Testis (tissue), 3 donors: Measurements from ENCODE around the gene IPO4. TPM values are rescaled to one million over a fixed set of nuclear protein-coding genes. Genes with fewer than 3 reads are reported as not detected.

Experiments used
- DNase-seq: peaks from one replicate; pipeline ENCODE4 v3.0.0-alpha.2; 2019
- H3K27ac ChIP-seq, 2 donors: fragments of 200-600 bp; sonication (generic); one replicate each; pipeline ENCODE4 v1.5.1; 2019
- H3K27me3 ChIP-seq: fragments of 200-600 bp; sonication (generic); one replicate; pipeline ENCODE4 v1.5.1; 2019
- H3K36me3 ChIP-seq: fragments of 200-600 bp; sonication (generic); one replicate; pipeline ENCODE4 v1.5.1; 2017; ENCODE audit warnings: low read depth; ENCODE audit errors: missing control alignments
- H3K4me1 ChIP-seq: fragments of 200-600 bp; sonication (generic); one replicate; pipeline ENCODE4 v1.5.1; 2019
- H3K4me3 ChIP-seq, 2 donors: fragments of 200-600 bp; sonication (generic); one replicate each; pipeline ENCODE4 v1.5.1; 2017 to 2019
- H3K9me3 ChIP-seq: fragments of 200-600 bp; sonication (generic); one replicate; pipeline ENCODE4 v1.5.1; 2017
- POLR2A ChIP-seq: fragments of 450-650 bp; IDR thresholded peaks from one replicate; pipeline ENCODE4 v1.6.1; 2017; ENCODE audit warnings: antibody characterized with exemption, mild to moderate bottlenecking, moderate library complexity
- WGBS, 2 donors: methylation state at CpG; one replicate each; pipeline ENCODE4 v1.1.5; 2018; 5-methylcytosine and 5-hydroxymethylcytosine counted together
- intact Hi-C: fragments of 100-400 bp; cut with DNase I; formaldehyde crosslinking; loops from one replicate; pipeline ENCODE4 v1.15.1; 2023; ENCODE audit warnings: low total_unique reads
- polyA plus RNA-seq: library from polyadenylated mRNA; stranded (reverse); fragments of 350-450 nt; fragmentation: Illumina TruSeq; extraction: RNeasy Lipid Tissue Mini Kit (QIAGEN cat#74804); gene quantifications from one replicate; pipeline ENCODE4 v1.2.3, GENCODE V29; 2014; ENCODE audit warnings: low read depth, low replicate concordance; ENCODE audit not compliant: insufficient read depth
- total RNA-seq, 2 donors: library from RNA; depleted of rRNA; stranded (reverse); fragments of >200 nt; gene quantifications; one replicate each; pipeline ENCODE4 v1.2.3, GENCODE V29; 2016
- TF ChIP-seq, protein P1 (sequence below), 3 experiments: fragments of 450-650 bp in 2 of 3; fragments of 200-600 bp in 1 of 3; sonication (generic) in 1 of 3; IDR thresholded peaks; one replicate each; pipeline ENCODE4 v1.5.1; 2016 to 2019; ENCODE audit warnings: antibody characterized with exemption in 3 of 3, mild to moderate bottlenecking in 2 of 3, moderate library complexity in 1 of 3

Gene IPO4
- total and polyA plus RNA-seq, 3 donors from 2014 or later, result 85.9 to 156 (median 140) TPM

DNA sequence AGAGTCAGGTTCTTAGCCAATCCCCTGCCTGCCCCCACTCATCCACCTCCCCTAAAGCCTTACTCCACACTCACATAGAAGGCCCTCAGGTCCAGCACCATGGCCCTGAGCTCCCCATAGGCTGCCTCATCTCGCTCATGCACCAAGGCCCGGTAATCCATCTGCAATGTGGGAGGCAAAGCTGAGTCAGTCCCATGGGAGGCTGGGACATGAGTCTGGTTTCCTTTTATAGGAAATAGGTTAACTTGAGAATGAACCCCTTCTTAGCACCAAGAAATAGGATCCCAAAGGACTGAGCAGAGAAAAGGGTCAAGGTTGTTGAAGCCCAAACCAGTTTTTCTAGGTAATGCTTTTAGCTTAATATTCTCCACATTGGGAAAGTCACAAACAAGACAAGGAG, 45.1 kb downstream of the IPO4 start:
- intact Hi-C loops, result no loop called here
- Histone ChIP-seq H3K9me3 (no peaks in the 10 kb centered on the region), H3K27me3 (no peaks in the 10 kb centered on the region), H3K4me3 (no peak overlapping the region), H3K4me1 (peaks cover 24% of the 10 kb centered on the region), H3K36me3 (no peaks in the 10 kb centered on the region), H3K27ac (no peak overlapping the region)
- no peak for DNase-seq
- no peak for TF ChIP-seq POLR2A
- TF ChIP-seq, protein P1, sequence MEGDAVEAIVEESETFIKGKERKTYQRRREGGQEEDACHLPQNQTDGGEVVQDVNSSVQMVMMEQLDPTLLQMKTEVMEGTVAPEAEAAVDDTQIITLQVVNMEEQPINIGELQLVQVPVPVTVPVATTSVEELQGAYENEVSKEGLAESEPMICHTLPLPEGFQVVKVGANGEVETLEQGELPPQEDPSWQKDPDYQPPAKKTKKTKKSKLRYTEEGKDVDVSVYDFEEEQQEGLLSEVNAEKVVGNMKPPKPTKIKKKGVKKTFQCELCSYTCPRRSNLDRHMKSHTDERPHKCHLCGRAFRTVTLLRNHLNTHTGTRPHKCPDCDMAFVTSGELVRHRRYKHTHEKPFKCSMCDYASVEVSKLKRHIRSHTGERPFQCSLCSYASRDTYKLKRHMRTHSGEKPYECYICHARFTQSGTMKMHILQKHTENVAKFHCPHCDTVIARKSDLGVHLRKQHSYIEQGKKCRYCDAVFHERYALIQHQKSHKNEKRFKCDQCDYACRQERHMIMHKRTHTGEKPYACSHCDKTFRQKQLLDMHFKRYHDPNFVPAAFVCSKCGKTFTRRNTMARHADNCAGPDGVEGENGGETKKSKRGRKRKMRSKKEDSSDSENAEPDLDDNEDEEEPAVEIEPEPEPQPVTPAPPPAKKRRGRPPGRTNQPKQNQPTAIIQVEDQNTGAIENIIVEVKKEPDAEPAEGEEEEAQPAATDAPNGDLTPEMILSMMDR (IDR thresholded peaks at IDR 0.05), result no peak
- WGBS, 2 donors, result 76 to 85% methylated on average over 2 of the region's 2 CpGs

DNA sequence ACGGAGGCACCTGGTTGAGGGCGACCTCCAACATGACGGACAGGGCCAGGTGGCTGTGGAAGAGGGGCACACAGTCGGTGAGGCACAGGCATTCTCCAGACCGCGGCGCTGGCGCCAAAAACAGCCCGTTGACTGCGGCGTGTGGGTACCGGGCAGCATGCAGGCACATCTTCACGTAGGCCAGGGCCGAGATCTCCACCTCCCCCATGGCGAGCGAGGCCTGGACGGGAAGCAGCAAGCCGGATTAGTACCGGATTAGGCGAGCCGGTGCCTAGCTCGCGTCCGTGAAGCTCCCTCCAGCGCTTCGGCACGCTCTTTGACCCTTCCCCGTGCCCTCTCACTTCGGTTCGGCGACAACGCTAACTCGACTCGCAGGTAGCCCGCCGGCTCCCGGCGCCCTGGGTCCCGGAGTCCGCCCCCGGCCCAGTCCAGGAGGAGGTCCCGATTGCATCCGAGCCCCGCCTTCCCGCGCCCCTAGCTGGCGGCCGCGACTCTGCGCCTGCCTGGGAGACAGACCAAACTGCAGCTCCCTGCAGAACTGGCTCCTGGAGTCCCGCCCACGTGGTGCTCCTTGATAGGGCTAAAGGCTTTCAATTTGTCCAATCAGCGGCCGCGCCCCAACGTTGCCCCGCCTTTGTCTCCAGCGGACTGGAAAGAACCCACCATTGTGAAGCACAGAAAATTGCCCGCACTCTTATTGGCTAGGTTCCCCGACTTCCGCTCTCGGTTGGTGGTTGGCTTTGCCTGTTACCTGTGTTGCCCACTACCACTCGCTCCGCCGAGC, 47.3 kb downstream of the IPO4 start, which contains the start of gene EMC9:
Gene EMC9 (minus strand): TSS at position 495 of the 784 bp plus-strand sequence. CDS start 287 bp downstream, at position 208.
- peak within 1 kb of the TSS; percentile 89 to 93 for H3K27ac ChIP-seq
- peaks cover 26% of the 10 kb centered on the region for H3K4me1 ChIP-seq
- intact Hi-C loops, result no loop called here
- H3K9me3 ChIP-seq, result no peaks in the 10 kb centered on the region
- TF ChIP-seq, protein P1 (IDR thresholded peaks at IDR 0.05), result peak; percentile 23 to 73 (median 32)
- TF ChIP-seq POLR2A, result no peak
- H3K27me3 ChIP-seq, result no peaks in the 10 kb centered on the region
- H3K36me3 ChIP-seq, result no peaks in the 10 kb centered on the region
- DNase-seq, result peak; percentile 100
- H3K4me3 ChIP-seq, result peak within 1 kb of the TSS; percentile 84 to 87
- 0 to 1% methylated on average over 41 to 65 of the region's 65 CpGs for WGBS, 2 donors

DNA sequence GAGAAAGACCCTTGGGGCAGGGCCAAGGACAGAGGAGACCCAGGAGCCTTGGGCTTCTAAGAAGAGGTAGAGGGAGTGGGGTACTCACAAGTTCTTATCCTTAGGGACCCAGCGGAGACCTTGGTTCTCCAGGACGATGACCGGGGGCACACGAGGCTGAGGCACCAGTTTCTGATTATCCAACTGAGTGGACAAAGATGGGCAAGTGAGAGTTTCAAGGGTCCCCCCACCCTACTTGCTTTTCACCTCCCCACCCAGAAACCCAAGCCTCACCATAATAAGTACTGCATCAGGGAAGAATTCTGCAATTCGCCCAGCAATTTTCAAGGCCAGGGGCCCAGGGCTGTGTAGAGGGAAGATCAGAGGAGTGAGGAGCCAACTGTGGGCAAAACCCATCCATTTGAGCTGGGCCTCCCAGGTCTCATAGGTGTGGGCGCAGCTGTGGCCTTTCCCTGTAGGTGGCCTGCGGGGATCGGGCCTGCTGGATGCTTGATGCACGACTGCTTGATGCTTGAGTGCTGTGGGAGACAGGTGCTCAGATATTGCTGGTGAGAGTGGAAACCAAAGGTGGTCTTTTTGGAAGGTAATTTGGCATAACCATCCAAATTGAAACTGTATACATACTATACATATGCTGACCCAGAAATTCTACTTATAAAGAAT, 49.2 kb downstream of the IPO4 start:
- Histone ChIP-seq H3K4me1 (peaks cover 24% of the 10 kb centered on the region), H3K4me3 (no peak overlapping the region), H3K9me3 (no peaks in the 10 kb centered on the region), H3K36me3 (no peaks in the 10 kb centered on the region), H3K27ac (no peak overlapping the region), H3K27me3 (no peaks in the 10 kb centered on the region)
- intact Hi-C loops, result no loop called here
- no peak for TF ChIP-seq POLR2A
- TF ChIP-seq, protein P1 (IDR thresholded peaks at IDR 0.05), result no peak
- 81 to 91% methylated on average over 9 of the region's 9 CpGs for WGBS, 2 donors
- DNase-seq, result no peak

DNA sequence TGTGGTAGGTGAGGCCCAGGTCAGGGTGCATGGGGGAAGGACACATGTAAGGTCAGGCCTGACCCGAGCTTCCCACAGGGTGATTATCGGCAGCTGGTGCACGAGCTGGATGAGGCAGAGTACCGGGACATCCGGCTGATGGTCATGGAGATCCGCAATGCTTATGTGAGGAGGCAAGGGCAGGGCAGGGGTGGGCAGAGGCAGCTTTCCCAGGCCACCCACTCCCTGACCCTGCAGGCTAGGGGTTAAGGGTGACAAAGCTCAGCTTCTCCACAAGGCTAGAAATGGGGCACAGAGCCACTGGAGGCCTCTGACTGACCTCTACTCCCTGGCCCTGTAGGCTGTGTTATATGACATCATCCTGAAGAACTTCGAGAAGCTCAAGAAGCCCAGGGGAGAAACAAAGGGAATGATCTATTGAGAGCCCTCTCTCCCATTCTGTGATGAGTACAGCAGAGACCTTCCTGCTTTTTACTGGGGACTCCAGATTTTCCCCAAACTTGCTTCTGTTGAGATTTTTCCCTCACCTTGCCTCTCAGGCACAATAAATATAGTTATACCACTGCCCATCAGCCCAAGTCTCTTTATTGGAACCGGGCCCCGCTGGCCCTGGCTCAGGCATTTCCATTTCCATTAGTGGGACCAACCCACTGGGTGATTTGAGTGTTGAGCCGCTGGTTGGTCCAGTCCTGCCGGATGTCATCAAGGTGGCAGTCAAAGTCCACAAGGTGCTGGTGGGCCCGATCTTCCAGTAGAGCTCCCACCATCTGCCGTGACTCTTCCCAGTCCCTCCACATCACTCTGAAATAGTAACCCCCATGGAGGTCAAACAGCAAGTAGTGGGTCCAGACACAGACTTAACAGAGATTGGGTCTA, 50.0 kb downstream of the IPO4 start:
- no peak for TF ChIP-seq POLR2A
- TF ChIP-seq, protein P1 (IDR thresholded peaks at IDR 0.05), result no peak
- 79 to 81% methylated on average over 11 to 13 of the region's 13 CpGs for WGBS, 2 donors
- H3K4me1 ChIP-seq, result peaks cover 24% of the 10 kb centered on the region
- no peak overlapping the region for H3K4me3 ChIP-seq
- intact Hi-C loops, result no loop called here
- H3K27me3 ChIP-seq, result no peaks in the 10 kb centered on the region
- no peak overlapping the region for H3K27ac ChIP-seq
- H3K36me3 ChIP-seq, result no peaks in the 10 kb centered on the region
- no peaks in the 10 kb centered on the region for H3K9me3 ChIP-seq
- no peak for DNase-seq
